Measurements from ENCODE around the gene ZNF496.
A peak's percentile ranks its signal among the peaks of the same experiment; 100 is the strongest.
"Not testable (repeated sequence)": the region's sequence is repeated elsewhere in the genome, so short reads cannot be mapped to it uniquely, and the experiment has no call there.

The ZNF496 gene

GRCh38 chr1:247331525-247332214 is at the start of gene ZNF496:
Gene ZNF496 (minus strand): TSS chr1:247331867. CDS start chr1:247329578, 2,289 bp downstream.
- peak in 3 of 4 experiments; percentile 10 to 56 (median 28) for DNase-seq

DNA sequence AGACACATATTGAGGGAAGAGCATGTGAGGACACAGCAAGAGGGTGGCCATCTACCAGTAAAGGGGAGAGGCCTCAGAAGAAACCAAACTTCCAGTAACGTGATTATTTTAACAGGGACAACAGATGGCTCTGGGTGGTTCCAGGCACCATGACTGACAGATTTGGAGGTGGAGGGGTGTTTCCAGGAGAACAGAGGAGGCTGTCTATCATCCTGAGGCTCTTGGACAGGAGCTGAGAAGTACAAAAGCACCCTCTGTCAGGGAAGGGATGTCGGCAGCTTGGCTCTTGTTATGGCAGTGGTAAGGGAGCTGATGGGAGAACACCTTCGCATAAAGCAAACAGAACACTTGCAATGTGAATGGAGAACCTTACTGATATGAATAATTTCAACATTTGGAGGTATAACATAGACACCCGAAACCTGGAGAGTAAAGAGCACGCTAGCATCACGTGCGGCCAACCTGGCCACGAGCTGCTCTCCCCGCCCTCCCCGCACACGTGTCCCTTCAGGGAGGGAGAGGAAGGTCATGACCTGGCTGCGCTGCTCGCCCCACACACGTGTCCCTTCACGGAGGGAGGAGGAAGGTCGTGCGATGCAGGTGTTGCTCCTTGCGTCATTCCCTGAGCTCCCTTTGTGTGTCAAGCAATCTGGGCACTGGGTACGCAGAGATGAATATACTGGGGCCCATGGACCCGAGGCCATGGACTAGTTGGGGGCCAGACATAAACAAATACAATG is 46.8 kb upstream of the ZNF496 start:
- no peak for DNase-seq

DNA sequence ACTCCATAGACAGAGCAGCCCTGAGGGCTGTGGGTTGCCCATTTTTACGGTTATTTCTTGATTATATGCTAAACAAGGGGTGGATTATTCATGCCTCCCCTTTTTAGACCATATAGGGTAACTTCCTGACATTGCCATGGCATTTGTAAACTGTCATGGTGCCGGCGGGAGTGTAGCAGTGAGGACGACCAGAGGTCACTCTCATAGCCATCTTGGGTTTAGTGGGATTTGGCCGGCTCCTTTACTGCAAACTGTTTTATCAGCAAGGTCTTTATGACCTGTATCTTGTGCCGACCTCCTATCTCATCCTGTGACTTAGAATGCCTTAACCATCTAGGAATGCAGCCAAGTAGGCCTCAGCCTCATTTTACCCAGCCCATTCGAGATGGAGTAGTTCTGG is 46.0 kb upstream of the ZNF496 start:
- not testable (repeated sequence) for DNase-seq

GRCh38 chr1:247376659-247377058 is 45.0 kb upstream of the ZNF496 start:
- no peak for DNase-seq

- DNase-seq = no peak
Measured at GRCh38 chr1:247375747-247376146, 44.1 kb upstream of the ZNF496 start.

- not testable (repeated sequence) for DNase-seq
Measured at GRCh38 chr1:247374651-247375334, 43.1 kb upstream of the ZNF496 start.

DNA sequence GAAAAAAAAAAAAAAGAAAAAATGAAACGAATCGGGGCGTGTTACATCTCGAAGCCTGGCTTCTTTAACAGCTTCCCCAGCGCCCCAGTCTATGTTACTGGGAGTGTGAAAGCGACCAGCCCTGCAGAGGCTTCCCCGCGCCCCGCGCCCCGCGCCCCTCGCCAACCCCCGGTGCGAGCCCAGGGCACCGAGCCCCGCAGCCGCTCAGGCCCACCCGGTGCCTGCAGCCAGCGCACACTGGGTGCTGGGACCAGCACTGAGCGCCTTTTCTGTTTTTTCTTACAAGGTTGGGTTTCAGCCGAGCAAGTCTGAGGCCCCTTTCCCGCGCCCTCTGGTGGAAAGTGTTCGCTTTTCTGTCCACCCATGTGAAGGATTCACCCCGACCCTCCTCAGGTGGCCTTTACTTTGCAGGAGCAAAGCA is 42.1 kb upstream of the ZNF496 start:
- DNase-seq = peak in 3 of 4 experiments; percentile 8 to 51 (median 21)

GRCh38 chr1:247371801-247372259 is 40.2 kb upstream of the ZNF496 start:
- no peak for DNase-seq

DNA sequence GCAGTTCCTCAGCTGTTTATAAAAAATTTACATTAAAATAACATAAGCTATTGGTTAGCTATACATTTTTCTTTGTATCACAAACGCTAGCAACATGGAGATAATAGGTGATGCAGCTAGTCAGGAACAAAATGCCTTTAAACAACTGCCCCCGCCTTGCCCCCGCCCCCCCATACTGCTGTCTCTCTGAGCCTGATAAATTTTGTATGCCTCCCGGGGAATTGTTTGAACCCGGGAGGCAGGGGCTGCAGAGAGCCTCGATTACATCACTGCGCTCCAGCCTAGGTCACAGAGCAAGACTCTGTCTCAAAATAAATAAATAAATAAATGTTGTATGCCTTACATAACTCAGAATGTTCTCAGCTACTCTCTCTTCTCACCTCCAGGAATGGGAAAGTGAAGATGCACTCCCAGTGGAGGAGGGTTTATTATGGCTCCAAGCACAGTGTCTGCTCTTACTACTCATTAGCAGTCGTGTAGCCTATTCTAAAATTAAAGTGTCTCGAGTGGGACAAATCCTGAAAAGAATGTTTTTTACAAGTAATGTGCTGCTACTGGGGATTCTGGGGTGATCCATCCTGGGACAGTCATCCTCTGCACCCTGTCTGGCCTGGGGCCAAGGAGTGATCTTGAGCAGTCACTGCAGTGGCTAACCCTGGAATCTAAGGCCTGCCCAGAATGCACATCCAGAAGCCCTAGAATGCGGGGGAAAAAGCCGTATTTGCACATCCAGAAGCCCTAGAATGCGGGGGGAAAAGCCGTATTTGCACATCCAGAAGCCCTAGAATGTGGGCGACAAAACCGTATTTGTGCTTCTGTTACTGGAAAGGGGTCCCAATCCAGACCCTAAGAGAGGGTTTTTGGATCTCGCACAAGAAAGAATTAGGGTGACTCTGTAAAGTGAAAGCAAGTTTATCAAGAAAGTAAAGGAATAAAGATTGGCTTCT is 39.4 kb upstream of the ZNF496 start:
- no peak for DNase-seq

DNA sequence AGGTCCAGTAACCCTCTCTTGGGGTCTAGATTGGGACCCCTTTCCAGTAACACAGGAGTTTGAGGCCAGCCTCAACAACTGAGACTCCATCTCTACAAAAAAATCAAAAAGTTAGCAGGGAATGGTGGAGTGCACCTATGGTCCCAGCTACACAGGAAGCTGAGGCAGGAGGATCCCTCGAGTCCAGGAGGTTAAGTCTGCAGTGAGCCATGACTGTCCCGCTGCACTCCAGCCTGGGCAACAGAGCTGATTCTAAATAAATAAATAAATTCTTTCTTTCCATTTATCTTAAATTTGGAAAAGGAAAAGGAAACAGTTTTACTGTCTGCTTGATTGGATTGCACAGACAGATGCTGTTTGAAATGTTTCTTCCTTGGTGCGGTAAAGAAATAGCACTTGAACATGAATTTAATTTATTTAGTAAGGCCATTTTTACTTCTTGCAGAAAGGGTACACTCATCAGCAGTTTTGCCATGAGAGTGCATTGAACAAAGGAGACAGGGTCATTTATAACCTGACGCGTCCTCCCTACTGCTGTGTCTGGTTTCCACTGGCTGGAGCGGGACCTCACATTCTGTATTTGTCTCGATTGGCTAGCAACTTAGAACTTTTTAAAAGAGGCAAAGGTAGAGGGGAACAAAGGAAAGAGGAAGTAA is 37.0 kb upstream of the ZNF496 start:
- DNase-seq = no peak

- DNase-seq = no peak
Measured at GRCh38 chr1:247367786-247368422, 36.2 kb upstream of the ZNF496 start.

DNA sequence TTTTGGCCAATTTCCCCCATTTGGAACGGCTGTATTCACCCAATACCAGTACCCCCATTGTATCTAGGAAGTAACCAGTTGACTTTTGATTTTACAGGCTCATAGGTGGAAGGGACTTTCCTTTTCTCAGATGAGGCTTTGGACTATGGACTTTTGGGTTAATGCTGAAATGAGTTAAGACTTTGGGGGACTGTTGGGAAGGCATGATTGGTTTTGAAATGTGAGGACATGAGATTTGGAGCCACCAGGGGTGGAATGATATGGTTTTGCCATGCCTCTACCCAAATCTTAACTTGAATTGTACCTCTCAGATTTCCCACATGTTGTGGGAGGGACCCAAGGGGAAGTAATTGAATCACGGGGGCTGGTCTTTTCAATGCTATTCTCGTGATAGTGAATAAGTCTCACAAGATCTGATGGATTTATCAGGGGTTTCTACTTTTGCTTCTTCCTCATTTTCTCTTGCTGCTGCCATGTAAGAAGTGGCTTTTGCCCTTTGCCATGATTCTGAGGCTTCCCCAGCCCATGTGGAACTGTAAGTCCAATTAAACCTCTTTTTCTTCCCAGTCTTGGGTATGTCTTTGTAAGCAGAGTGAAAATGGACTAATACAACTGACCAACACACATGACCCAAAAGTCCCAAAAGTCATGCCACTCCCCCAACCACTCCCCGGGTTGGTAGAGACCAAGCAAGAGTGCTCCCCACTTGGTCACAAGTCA is 35.4 kb upstream of the ZNF496 start:
- DNase-seq = no peak

DNA sequence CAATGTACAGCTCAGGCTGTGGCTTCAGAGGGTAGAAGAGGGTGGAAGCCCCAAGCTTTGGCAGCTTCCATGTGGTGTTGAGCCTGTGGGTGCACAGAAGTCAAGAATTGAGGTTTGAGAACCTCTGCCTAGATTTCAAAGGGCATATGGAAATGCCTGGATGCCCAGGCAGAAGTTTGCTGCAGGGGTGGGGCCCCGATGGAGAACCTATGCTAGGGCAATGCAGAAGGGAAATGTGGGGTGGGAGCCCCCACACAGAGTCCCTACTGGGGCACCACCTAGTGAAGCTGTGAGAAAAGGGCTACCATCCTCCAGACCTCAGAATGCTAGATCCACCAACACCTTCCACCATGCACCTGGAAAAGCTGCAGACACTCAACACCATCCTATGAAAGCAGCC is 34.7 kb upstream of the ZNF496 start:
- DNase-seq = not testable (repeated sequence)

- DNase-seq = no peak
Measured at GRCh38 chr1:247365023-247365422, 33.4 kb upstream of the ZNF496 start.

GRCh38 chr1:247363000-247363399 is 31.3 kb upstream of the ZNF496 start:
- DNase-seq = not testable (repeated sequence)

GRCh38 chr1:247362153-247362552 is 30.5 kb upstream of the ZNF496 start:
- no peak for DNase-seq

GRCh38 chr1:247360991-247361731 is 29.5 kb upstream of the ZNF496 start:
- no peak for DNase-seq

- DNase-seq = no peak
Measured at GRCh38 chr1:247360116-247360898, 28.6 kb upstream of the ZNF496 start.

- no peak for DNase-seq
Measured at GRCh38 chr1:247359559-247359958, 27.9 kb upstream of the ZNF496 start.

All from activated naive CD4-positive, alpha-beta T cell (primary cell).